C1 segment of cervical spinal cord (tissue), 14 donors: ENCODE results near the gene SLC6A17.
A peak's percentile ranks its signal among the peaks of the same experiment; 100 is the strongest.

Experiments used
- DNase-seq, 14 donors: peaks; one replicate each; lab custom pipeline; 2025; lab: John Stamatoyannopoulos, UW

Gene SLC6A17

GRCh38 chr1:110201157-110201825, 51.0 kb downstream of the SLC6A17 start:
- no peak for DNase-seq

DNA sequence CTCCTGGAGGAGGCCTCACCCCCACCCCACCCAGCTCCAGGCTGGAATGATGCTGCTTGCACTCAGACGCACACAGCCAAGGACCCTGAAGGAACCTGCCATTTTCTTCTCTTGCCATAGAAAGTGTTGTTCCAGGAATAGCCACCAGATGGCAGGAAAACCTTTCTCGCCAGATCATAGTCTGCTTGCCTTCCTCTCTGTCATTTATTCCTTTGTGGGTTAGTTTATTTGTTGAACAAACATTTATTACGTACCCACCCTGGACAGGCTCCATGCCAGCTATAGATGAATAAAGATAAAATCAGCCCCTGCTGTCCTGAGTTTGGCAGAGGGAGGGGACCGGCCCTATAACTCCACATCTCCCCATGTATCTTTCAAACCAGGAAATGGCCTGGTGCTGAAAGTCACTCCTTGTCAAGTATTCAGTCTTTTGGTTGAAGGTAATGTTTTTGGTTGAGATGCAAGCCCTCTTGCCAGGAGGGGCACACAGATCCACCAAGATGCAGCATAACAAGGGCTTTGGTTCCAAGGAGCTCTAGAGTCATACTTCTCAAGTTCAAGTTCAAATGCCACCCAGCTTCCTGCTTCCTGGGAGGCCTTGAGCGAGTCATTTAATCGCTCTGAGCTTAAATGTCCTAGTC, 52.8 kb downstream of the SLC6A17 start:
- peak in 7 of 14 donors; percentile 10 to 59 (median 21) for DNase-seq

DNA sequence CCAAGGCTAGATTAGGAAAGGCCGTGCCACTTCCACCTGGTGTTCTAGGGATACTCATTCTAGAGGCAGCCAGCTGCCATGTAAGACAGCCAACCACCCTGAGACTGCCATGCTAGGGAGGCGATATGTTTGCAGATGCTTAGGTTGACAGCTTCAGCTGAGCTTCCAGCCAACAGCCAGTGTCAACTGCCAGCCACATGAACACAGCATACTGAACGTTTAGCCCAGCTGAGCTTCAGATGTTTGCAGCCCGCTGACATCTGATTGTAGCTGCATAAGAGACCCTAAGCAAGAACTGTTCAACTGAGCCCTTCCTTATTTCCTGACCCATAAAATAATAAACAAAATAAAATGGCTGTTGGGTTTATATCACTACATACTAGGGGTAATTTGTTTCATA, 54.9 kb downstream of the SLC6A17 start:
- DNase-seq = no peak

- no peak for DNase-seq
Observed at GRCh38 chr1:110205591-110206155, 55.4 kb downstream of the SLC6A17 start.

DNA sequence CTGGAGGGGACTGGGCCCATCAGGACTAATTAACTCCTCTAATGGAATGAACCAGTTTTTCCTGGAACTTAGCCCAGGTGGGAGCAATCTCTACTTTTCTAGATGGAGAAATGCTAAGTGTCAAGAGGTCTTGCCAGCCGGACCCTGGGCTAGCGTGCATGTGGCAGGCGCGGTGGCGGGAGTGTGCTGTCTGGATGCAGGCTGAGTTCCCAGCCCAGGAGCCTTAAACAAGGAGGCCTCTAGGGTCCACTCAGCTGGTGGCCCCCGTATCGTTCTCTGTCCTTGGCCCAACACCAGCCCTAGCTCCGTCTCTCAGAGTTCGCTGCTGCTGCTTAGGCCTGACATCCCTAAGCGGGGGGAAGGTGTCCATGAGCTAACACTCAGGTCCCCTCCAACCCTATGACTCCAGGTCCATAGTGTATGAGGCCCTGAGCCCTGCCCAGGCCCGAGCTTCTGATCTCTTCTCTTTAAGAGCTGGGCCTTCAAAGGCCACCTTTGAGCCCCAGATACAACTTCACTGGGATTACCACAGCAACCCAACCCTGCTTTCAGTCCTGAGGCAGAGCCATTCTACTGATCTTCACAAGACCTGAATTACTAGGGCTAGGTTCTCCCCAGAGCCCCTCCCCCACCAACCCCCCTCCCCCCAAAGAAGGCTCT, 56.1 kb downstream of the SLC6A17 start:
- DNase-seq = no peak

DNA sequence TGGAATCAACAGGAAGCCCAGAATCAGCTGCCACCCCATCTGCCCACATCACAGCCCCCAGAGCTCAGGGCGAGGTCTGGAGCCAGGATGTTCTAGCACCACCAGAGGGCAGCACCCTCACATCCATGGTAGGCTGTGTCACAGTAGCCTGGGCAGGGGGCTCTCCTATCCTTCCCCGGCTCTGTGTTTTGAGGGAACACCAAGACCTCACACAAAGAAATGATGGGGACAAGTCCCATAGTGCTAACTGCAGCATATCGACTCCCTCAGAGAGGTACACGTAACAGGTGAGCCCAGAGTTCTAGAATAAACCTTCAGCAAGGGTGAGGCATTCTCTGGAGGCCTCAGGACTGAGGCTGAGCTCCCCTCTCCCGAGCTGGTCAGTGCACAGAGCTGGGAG, 57.5 kb downstream of the SLC6A17 start:
- peak in 11 of 14 donors; percentile 11 to 58 (median 21) for DNase-seq

DNA sequence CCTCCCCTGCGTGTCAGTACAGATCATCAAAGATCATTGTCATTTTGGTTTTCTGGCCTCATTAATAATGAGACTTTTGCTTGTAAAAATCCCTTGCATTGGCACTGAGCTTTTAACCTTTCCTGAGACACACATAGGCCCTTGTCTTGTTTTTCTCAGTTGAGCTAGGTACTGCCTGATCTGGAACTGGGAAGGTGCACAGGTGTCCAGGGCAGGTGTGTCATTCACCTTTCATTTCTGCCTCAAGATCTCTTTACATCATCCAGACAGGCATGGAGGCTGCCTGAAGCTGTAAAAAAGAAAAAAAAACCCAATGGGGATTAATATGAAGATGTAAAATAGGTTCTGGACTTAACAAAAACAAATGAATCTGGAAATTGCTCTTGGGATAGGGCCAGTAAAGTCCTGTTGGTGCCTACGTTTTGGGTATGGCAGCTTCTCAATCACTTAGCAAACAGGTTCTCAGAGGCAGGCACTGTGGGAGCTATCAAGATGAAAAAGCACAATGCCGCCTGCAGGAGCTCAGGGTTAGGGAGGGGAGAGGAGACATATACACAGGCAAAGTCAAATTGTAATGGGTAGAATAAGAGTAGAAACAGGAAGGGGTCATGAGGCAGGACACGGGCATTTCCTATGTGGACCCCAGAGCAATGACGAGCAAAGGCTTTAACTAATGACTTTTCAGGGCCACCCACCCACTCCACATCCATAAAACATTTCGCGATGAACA, 58.8 kb downstream of the SLC6A17 start:
- DNase-seq = no peak

DNA sequence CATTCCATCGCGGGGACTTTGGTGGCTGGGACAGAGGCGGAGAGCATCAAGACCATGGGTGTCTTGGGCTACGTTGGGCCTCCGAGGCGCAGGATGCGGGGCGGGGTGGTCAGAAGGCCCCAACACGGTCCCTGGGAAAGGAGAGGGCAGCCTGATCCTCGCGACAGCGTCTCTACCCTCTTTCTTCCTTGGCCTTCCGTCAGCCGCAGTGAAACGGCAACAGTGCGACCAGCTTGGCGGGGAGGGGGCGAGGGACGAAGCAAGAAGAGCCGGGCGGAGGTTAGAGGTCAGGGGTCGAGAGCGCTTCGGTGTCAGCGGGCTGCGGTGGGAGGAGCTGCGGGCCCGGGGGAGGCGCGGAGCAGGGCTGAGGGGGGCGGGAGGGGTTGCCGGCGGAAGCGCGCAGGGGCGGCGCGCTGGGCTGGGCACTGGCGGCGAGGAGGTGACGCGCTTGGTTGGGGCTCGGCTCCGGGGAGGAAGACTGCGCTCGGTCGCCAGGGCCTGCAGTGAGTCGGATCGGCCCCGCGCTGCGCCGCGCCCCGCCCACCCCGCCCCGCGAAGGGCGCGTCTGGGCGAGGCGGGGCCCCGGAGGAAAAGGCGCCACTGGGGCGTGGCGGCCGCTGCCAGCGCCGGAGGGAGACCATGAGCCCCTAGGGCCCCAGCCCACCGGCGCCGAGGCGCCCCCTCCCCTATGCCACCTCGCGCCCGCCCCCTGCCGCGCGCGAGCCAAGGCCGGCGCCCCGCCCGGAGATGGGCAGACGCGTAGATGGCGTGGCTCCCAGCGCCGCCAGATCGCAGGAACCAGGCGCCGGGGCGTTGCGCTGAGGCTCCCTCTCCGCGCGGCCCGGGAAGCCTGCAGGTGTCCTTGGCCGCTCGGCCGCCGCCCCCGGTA, 59.7 kb downstream of the SLC6A17 start, which contains the start of gene KCNC4:
TSS of gene KCNC4 (plus strand) at position 600 of the 889 bp plus-strand sequence. CDS start 1,186 bp downstream, outside the sequence.
- DNase-seq = peak in 12 of 14 donors; percentile 24 to 77 (median 58)

DNA sequence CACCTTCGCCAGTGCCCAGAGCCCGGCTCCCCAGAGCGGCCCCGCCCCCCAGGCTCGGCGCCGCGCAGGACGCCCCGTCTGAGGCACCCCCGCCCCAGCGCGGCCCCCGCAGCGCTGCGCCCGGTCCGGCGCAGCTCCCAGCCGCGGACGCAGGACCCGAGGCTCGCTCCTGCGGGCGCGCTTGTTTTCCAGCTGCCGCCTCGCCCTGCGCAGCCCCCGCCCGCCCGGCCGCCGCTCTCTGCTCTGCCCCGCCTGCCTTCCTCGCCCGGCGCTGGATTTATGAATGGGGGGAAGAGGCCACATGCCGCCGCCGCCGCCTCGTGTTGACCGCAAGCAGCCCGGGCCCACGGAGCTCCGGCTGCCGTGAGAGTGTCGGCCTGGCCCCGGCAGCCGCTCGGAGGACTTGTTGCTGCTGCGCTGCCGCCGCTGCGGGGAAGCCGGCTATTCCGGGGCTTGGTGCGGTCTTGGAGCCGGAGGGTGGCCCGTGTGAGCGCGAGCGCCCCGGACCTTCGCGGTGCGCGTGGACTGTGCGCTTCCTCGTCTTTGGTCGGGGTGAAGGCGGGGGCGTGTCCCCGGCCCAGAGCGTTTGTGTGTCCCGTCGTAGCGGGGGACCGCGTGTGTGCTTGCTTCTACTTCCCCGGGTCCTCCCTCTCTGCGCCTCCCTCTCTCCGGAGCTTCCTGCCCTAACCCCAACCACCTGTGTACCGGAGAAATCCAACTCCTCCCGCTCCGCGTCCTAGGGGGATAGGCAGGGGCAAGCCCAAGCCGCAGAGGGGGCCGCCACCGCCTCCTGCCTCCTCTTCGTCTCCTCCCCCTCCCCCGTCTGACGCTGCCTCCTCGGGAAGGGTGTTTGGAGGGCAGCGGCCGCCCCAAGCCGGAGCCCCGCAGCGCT, 60.6 kb downstream of the SLC6A17 start:
- peak in 2 of 14 donors; percentile 47 to 51 for DNase-seq

DNA sequence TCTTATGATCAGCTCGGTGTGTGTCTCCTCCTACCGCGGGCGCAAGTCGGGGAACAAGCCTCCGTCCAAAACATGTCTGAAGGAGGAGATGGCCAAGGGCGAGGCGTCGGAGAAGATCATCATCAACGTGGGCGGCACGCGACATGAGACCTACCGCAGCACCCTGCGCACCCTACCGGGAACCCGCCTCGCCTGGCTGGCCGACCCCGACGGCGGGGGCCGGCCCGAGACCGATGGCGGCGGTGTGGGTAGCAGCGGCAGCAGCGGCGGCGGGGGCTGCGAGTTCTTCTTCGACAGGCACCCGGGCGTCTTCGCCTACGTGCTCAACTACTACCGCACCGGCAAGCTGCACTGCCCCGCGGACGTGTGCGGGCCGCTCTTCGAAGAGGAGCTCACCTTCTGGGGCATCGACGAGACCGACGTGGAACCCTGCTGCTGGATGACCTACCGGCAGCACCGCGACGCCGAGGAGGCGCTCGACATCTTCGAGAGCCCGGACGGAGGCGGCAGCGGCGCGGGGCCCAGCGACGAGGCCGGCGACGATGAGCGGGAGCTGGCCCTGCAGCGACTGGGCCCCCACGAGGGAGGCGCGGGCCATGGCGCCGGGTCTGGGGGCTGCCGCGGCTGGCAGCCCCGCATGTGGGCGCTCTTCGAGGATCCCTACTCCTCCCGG, 61.3 kb downstream of the SLC6A17 start:
- DNase-seq = peak in 1 of 14 donors; percentile 38

DNA sequence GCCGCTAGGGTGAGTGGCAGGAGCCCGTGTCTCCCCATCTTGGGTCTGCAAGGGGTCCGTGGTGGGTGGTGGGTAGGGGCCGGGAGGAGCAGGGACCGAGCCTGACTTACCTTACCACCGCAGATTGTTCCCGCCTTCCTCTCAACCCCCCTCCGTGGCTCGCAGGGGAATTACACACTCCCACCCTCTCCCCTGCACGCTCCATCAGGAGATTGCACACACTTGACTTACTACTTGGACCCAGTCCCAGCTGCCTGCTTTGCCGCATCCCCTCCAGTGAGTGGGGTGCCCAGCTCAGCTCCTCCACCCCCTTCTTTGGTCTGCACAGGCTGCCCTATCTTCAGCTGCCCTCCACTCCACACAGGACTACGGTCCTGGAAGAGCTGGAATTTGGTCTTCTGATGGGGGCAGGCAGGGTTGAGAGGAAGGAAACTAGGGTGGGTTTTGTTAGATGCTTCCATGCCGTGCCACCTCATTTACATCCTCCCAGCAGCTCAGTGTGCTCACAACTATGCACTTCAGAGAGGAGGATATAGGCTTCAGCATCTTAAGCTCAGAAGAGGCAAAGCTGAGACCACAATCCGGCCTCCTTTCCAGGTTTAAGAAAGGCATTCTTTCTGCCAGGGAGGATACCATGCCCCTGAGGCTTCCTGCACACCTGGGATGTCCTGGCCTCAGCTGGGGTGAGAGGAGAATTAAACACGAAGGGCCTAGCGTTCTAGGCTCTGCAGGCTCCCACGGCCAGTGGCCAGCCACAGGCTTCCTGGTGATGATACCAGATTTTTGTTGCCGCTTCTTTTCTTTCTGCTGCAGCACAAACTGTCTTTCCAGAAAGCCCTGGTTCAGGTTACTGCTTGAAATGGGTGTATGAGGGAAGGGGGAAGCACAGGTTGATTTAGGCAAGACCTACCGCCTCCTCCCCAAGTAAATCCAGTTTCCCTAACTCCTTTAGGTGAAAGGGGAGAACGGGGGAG, 62.2 kb downstream of the SLC6A17 start:
- DNase-seq = peak in 3 of 14 donors; percentile 11 to 69 (median 14)

DNA sequence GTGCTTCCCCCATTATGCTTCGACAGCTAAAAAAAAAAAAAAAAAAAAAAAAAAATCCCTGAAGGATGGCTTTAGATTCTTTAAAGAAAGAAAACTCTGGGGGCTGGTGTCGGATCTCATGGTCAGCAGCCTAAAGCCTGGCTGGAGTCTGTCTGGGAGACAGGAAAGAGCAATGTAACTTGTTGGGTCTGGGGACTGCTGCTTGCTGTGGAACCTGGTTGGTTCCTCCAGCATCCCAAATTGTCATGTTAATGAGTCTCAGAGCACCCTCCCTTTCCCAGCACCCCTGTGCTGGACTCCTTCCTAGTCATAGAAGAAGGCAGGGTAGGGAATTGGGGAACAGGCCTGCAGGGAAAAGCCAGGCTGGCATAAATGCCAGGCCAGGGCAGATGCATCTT, 62.8 kb downstream of the SLC6A17 start:
- no peak for DNase-seq

DNA sequence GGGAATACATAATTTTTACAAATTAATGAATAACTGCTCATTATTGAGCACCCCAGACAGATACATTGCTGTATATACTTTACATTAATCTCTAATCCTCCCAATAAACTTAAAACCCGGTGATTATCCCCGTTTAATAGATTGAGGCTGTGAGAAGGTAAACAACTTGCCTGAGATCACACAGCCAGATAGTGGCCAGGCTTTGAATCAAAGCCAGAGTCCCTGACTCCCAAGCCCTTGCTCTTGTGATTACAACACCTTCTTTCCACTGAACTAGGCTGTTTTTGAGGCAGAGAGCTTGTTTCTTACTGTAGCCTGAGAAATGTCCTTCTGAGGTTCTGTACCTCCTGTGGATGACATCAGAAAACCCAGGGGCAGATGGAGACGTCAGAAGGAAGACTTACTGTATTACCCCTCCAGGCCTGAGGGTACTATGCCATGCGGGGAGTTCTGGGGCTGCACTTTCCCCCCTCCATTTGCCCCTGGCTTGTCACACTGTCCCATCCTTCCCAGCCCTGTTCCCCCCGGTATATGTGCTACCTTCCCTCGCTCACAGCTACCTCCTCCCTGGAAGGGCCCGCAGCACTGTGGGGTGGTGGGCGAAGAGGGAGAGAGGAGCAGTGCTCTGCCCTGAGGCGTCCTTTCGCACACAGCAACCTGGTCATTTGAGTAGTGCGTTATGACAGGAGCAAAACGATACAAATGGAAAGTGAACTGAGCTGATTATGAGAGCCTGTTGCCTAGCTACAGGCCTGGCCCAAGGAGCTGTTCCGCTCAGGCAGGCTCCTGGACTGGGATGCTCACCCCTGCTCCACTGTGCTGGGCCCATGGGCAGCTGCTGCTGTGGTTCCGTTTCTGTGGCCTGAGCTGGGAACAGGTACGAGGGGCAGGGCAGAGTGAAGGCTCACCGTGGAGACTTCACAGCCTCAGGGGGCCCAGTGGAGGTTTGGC, 64.4 kb downstream of the SLC6A17 start:
- DNase-seq = peak in 1 of 14 donors; percentile 32

- no peak for DNase-seq
Observed at GRCh38 chr1:110215621-110216515, 65.6 kb downstream of the SLC6A17 start.

DNA sequence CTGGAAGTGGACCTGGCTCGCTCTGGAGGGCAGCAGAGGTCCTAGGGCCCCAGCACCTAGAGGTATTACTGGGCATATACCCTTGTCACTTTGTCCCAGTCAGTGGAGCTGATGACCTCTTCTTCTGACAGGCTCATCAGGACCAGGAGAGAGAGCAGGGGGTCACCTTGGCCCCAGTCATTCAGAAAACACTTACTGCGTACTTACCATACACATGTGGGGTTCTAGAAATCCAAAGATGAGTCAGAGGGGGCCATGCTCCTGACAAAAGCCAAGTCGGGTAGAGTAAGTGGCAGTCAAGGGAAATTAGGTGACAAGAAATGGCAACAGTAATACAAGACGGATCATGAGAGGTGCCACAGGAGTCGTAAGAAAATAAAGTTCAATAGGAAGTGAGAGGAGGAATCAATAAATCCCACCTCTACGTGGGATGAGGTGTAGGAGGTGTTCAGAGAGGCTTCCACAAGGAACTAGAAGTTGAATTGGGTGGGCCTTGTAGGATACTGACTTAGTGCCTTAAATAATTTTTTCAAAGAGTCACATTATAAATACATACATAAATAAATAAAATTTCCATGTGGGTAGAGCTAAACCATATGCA, 66.7 kb downstream of the SLC6A17 start:
- DNase-seq = no peak
